Diencephalon (tissue), 1 donor: ENCODE data around the gene TSPY10. TPM values are rescaled to one million over a fixed set of nuclear protein-coding genes. Genes with fewer than 3 reads are reported as not detected.

Source experiments
- total RNA-seq: library from RNA; depleted of rRNA; stranded (reverse); fragments of >200 nt; gene quantifications from one replicate; pipeline ENCODE4 v1.2.3, GENCODE V29; 2014

The TSPY10 gene
- not detected for total RNA-seq

GRCh38 chrY:9527580-9527979, at the start of gene TSPY10:
Gene TSPY10, plus strand, starts transcription at chrY:9527880. Its CDS starts 46 bp downstream, at chrY:9527926.

GRCh38 chrY:9486967-9487366, 40.7 kb upstream of the TSPY10 start, which contains the start of gene TSPY9:
Gene TSPY9, plus strand, starts transcription at chrY:9487267. Its CDS starts 46 bp downstream, at chrY:9487313.

Other genes with a start within 250 kb of the TSPY10 start
- gene TSPY4, start 190.4 kb upstream of the TSPY10 start, total RNA-seq, result not detected
- gene TSPY8, start 170.1 kb upstream of the TSPY10 start, total RNA-seq, result not detected
- gene TSPY3, start 129.5 kb upstream of the TSPY10 start, total RNA-seq, result not detected
- not detected for gene TSPY1, start 60.9 kb upstream of the TSPY10 start, total RNA-seq
- not detected for gene TSPY9, start 40.6 kb upstream of the TSPY10 start, total RNA-seq